Endothelial cell of umbilical vein (primary cell): ENCODE measurements around the gene OR2F1. TPM values are rescaled to one million over a fixed set of nuclear protein-coding genes. Genes with fewer than 3 reads are reported as not detected.

ENCODE experiments used
- BruUV-seq: library from RNA; stranded (reverse); fragments of 400-500 nt; replicated peaks from 2 replicates; lab custom pipeline; 2021; lab: Mats Ljungman, UMichigan
- CTCF ChIA-PET: fragments of 300-600, 350-600 bp; sonication (Branson Sonifier 250); formaldehyde crosslinking; loops from one replicate; lab custom pipeline; 2021; ENCODE audit warnings: antibody characterized with exemption, inconsistent platforms; lab: Charles Lee
- POLR2A ChIA-PET: fragments of 300-600, 350-600 bp; sonication (Branson Sonifier 250); formaldehyde crosslinking; loops from one replicate; lab custom pipeline; 2021; ENCODE audit warnings: antibody characterized with exemption, inconsistent platforms; lab: Charles Lee
- DNase-seq: peaks from one replicate; pipeline ENCODE4 v3.0.0-alpha.2; 2011; ENCODE audit warnings: low read depth, low spot score
- FAIRE-seq: peaks from 2 replicates; lab custom pipeline; 2011; peaks lifted over from hg19 to GRCh38; lab: Jason Lieb, UNC
- H2AFZ ChIP-seq: 2 replicates; pipeline ENCODE4 v1.6.0; 2012; ENCODE audit warnings: low read depth, low read length, control low read depth, inconsistent platforms
- H3K27ac ChIP-seq: 2 replicates; pipeline ENCODE4 v1.5.1; 2011; ENCODE audit warnings: low read depth, mild to moderate bottlenecking, control low read depth, low read length, moderate library complexity; ENCODE audit not compliant: insufficient read depth
- H3K27me3 ChIP-seq, 2 experiments: 2 replicates each; pipeline versions ENCODE4 v1.6.0 to v1.6.1; 2011; ENCODE audit warnings: low read length in 2 of 2, mixed read lengths in 1 of 2; ENCODE audit not compliant: control insufficient read depth in 2 of 2, insufficient read depth in 2 of 2
- H3K36me3 ChIP-seq, 2 experiments: 2 replicates in 1 of 2; 3 replicates in 1 of 2; pipeline ENCODE4 v1.5.1; 2011; ENCODE audit warnings: low read length in 2 of 2, mild to moderate bottlenecking in 1 of 2, moderate library complexity in 1 of 2; ENCODE audit not compliant: control insufficient read depth in 2 of 2, insufficient read depth in 2 of 2; ENCODE audit errors: extremely low read depth in 1 of 2
- H3K4me1 ChIP-seq: 3 replicates; pipeline ENCODE4 v1.5.1; 2011; ENCODE audit warnings: mild to moderate bottlenecking, low read length; ENCODE audit not compliant: control insufficient read depth, insufficient read depth; ENCODE audit errors: extremely low read depth
- H3K4me2 ChIP-seq: 2 replicates; pipeline ENCODE4 v1.6.1; 2011; ENCODE audit warnings: low read length, control low read depth, mixed read lengths; ENCODE audit not compliant: insufficient read depth
- H3K4me3 ChIP-seq, 3 experiments: fragments of 200-600 bp in 1 of 3; sonication (generic), shearing (Covaris generic) in 1 of 3; replicated peaks in 1 of 3; 2 replicates each; pipeline ENCODE4 v1.5.1; 2011 to 2016; ENCODE audit warnings: control low read depth in 3 of 3, low read length in 3 of 3, mild to moderate bottlenecking in 2 of 3, inconsistent platforms in 1 of 3, low read depth in 1 of 3, moderate library complexity in 1 of 3; ENCODE audit not compliant: insufficient read depth in 1 of 3
- H3K79me2 ChIP-seq: 2 replicates; pipeline ENCODE4 v1.6.0; 2012; ENCODE audit warnings: low read length, inconsistent platforms; ENCODE audit not compliant: control insufficient read depth, insufficient read depth
- H3K9ac ChIP-seq: replicated peaks from 2 replicates; pipeline ENCODE3; 2011; ENCODE audit warnings: low read length, control low read depth; ENCODE audit not compliant: insufficient read depth; ENCODE audit errors: extremely low read depth
- H3K9me1 ChIP-seq: replicated peaks from 3 replicates; pipeline ENCODE4 v1.6.0; 2011; ENCODE audit warnings: mild to moderate bottlenecking, low read length; ENCODE audit not compliant: control insufficient read depth, insufficient read depth; ENCODE audit errors: extremely low read depth
- H3K9me3 ChIP-seq: replicated peaks from 2 replicates; pipeline ENCODE4 v1.5.1; 2012; ENCODE audit warnings: low read length, inconsistent platforms; ENCODE audit not compliant: control insufficient read depth, insufficient read depth
- H4K20me1 ChIP-seq: replicated peaks from 2 replicates; pipeline ENCODE3; 2011; ENCODE audit warnings: mild to moderate bottlenecking, low read length; ENCODE audit not compliant: control insufficient read depth, insufficient read depth; ENCODE audit errors: extremely low read depth
- CTCF ChIP-seq, 2 donors: IDR thresholded peaks; 1 replicate in 1 of 2; 2 replicates in 1 of 2; pipeline ENCODE4 v1.5.1; 2011; ENCODE audit warnings: low read length in 2 of 2, mild to moderate bottlenecking in 2 of 2, moderate library complexity in 2 of 2, control low read depth in 1 of 2, inconsistent platforms in 1 of 2, low read depth in 1 of 2; ENCODE audit not compliant: insufficient read depth in 1 of 2; ENCODE audit errors: extremely low read depth in 1 of 2
- EZH2 ChIP-seq: IDR thresholded peaks from 2 replicates; pipeline ENCODE4 v1.6.1; 2012; ENCODE audit warnings: borderline replicate concordance, low read depth, mild to moderate bottlenecking, moderate library complexity, low read length, inconsistent platforms; ENCODE audit not compliant: severe bottlenecking
- FOS ChIP-seq: IDR thresholded peaks from 2 replicates; pipeline ENCODE4 v1.6.1; 2011; ENCODE audit warnings: mild to moderate bottlenecking, low read length, moderate library complexity, borderline replicate concordance; ENCODE audit not compliant: insufficient read depth
- GATA2 ChIP-seq: IDR thresholded peaks from 2 replicates; pipeline ENCODE4 v1.7.0; 2011; ENCODE audit warnings: low read depth, mild to moderate bottlenecking, moderate library complexity, mixed read lengths, low read length; ENCODE audit not compliant: insufficient read length, insufficient read depth
- JUN ChIP-seq: IDR thresholded peaks from 2 replicates; pipeline ENCODE4 v1.6.1; 2011; ENCODE audit warnings: borderline replicate concordance, low read depth; ENCODE audit not compliant: insufficient read length, insufficient read depth
- MAX ChIP-seq: IDR thresholded peaks from 2 replicates; pipeline ENCODE4 v1.6.1; 2011; ENCODE audit not compliant: insufficient read depth, insufficient read length
- MYC ChIP-seq: IDR thresholded peaks from one replicate; pipeline ENCODE4 v1.6.1; 2011; ENCODE audit warnings: mild to moderate bottlenecking, low read depth, low read length
- POLR2A ChIP-seq: IDR thresholded peaks from 2 replicates; pipeline ENCODE4 v1.6.1; 2012; ENCODE audit warnings: low read depth, mild to moderate bottlenecking, control low read depth, low read length
- POLR2AphosphoS5 ChIP-seq: IDR thresholded peaks from 2 replicates; pipeline ENCODE4 v1.6.1; 2012; ENCODE audit warnings: low read depth, mild to moderate bottlenecking, control low read depth, low read length, moderate library complexity; ENCODE audit not compliant: insufficient read depth
- dilution Hi-C: fragments of 300-500 bp; cut with MboI; formaldehyde crosslinking; loops from one replicate; pipeline ENCODE4 v1.15.0; 2019; ENCODE audit warnings: low sequenced_read_pairs; ENCODE audit not compliant: extremely low pct_ligation_motif_present
- intact Hi-C: fragments of 100-400 bp; cut with micrococcal nuclease; formaldehyde crosslinking; loops from one replicate; pipeline ENCODE4 v1.10.0; 2022
- polyA plus RNA-seq, 4 experiments: library from polyadenylated mRNA; depleted of rRNA in 3 of 4; stranded (reverse) in 3 of 4; unstranded in 1 of 4; fragments of >200 nt; gene quantifications; 2 replicates each; pipeline versions ENCODE4 v1.2.1 to v1.2.3, GENCODE V29; 2011 to 2012; ENCODE audit warnings: missing spikeins in 1 of 4
- total RNA-seq: library from RNA; stranded (reverse); gene quantifications from 2 replicates; pipeline ENCODE4 v1.2.3, GENCODE V29; 2021

OR2F1 gene
- total and polyA plus RNA-seq, 2 donors (not counting 3 experiments of a cell fraction or from before 2014, with no cell fraction given), result not detected

GRCh38 chr7:143953421-143953820 lies 1.2 kb upstream of the OR2F1 start:
- Histone ChIP-seq H3K9ac (no peak overlapping the region), H4K20me1 (no peaks in the 10 kb centered on the region), H3K9me1 (peaks cover 2% of the 10 kb centered on the region), H3K27me3 (peaks cover 5 to 8% of the 10 kb centered on the region in 2 experiments), H3K9me3 (no peaks in the 10 kb centered on the region), H3K36me3 (no peaks in the 10 kb centered on the region), H3K4me1 (no peaks in the 10 kb centered on the region), H2AFZ (no peak overlapping the region), H3K4me2 (no peak overlapping the region), H3K79me2 (no peaks in the 10 kb centered on the region), H3K27ac (no peak overlapping the region), H3K4me3 (no peak overlapping the region)
- no TSS peak for BruUV-seq
- ChIA-PET CTCF (no interaction called here), POLR2A (no interaction called here)
- FAIRE-seq (no peak), DNase-seq (no peak)
- intact Hi-C loops (no loop called here), dilution Hi-C loops (no loop called here)
- TF ChIP-seq POLR2AphosphoS5, result no peak
- TF ChIP-seq MYC, result no peak
- TF ChIP-seq POLR2A, result no peak
- TF ChIP-seq JUN, result no peak
- no peak for TF ChIP-seq EZH2
- no peak for TF ChIP-seq CTCF (IDR thresholded peaks at IDR 0.05; ENCODE audit: extremely low read depth in 1 of 2, insufficient read depth in 1 of 2, low read depth in 1 of 2, low read length in 2 of 2)
- no peak for TF ChIP-seq FOS
- TF ChIP-seq MAX, result no peak
- no peak for TF ChIP-seq GATA2
